PC-9 (cell line): ENCODE results near the gene CLIP1. TPM values are rescaled to one million over a fixed set of nuclear protein-coding genes. Genes with fewer than 3 reads are reported as not detected.

Experiments used
- BruUV-seq: library from RNA; stranded (reverse); fragments of 400-500 nt; replicated peaks from 2 replicates; lab custom pipeline; 2021; lab: Mats Ljungman, UMichigan
- CTCF ChIA-PET: fragments of 300-600 bp; sonication (Branson Sonifier 250); formaldehyde crosslinking; loops from one replicate; lab custom pipeline; 2022; ENCODE audit warnings: antibody characterized with exemption; lab: Charles Lee
- POLR2A ChIA-PET: fragments of 300-600 bp; sonication (Branson Sonifier 250); formaldehyde crosslinking; loops from one replicate; lab custom pipeline; 2022; ENCODE audit warnings: antibody characterized with exemption; ENCODE audit not compliant: unreplicated experiment; lab: Charles Lee
- DNase-seq, 2 experiments: peaks; one replicate each; pipeline versions ENCODE4 v3.0.0 to v3.0.0-alpha.2; 2015 to 2022; ENCODE audit warnings: mixed read lengths in 1 of 2
- H2AFZ ChIP-seq: fragments of 200-600 bp; sonication (generic); 2 replicates; pipeline ENCODE4 v1.8.1; 2017; ENCODE audit warnings: antibody characterized with exemption
- H3F3A ChIP-seq: fragments of 200-600 bp; sonication (generic); 2 replicates; pipeline ENCODE4 v1.8.1; 2017; ENCODE audit warnings: antibody characterized with exemption, mild to moderate bottlenecking, low read depth; ENCODE audit not compliant: insufficient read depth
- H3K27ac ChIP-seq: fragments of 200-600 bp; sonication (generic); 2 replicates; pipeline ENCODE4 v1.6.1; 2016; ENCODE audit warnings: mixed run types
- H3K27me3 ChIP-seq: fragments of 200-600 bp; sonication (generic); 2 replicates; pipeline ENCODE4 v1.6.1; 2016; ENCODE audit warnings: low read depth, mixed run types; ENCODE audit not compliant: insufficient read depth
- H3K36me3 ChIP-seq: fragments of 200-600 bp; sonication (generic); 2 replicates; pipeline ENCODE4 v1.6.1; 2016; ENCODE audit warnings: low read depth, mixed run types
- H3K4me1 ChIP-seq: fragments of 200-600 bp; sonication (generic); replicated peaks from 2 replicates; pipeline ENCODE4 v1.6.1; 2016; ENCODE audit warnings: mixed run types; ENCODE audit not compliant: insufficient read depth
- H3K4me2 ChIP-seq: fragments of 200-600 bp; sonication (generic); 2 replicates; pipeline ENCODE4 v1.6.1; 2017; ENCODE audit warnings: mixed run types
- H3K4me3 ChIP-seq: fragments of 200-600 bp; sonication (generic); 2 replicates; pipeline ENCODE4 v1.6.1; 2016; ENCODE audit warnings: mixed run types
- H3K79me2 ChIP-seq: fragments of 200-600 bp; sonication (generic); 2 replicates; pipeline ENCODE4 v1.6.1; 2017; ENCODE audit warnings: low read depth, mixed run types
- H3K9me2 ChIP-seq: fragments of 200-600 bp; sonication (generic); 2 replicates; pipeline ENCODE4 v1.8.1; 2017; ENCODE audit warnings: mild to moderate bottlenecking; ENCODE audit not compliant: insufficient read depth
- H3K9me3 ChIP-seq: fragments of 200-600 bp; sonication (generic); 2 replicates; pipeline ENCODE4 v1.8.1; 2016; ENCODE audit warnings: low read depth; ENCODE audit not compliant: insufficient read depth
- H4K20me1 ChIP-seq: fragments of 200-600 bp; sonication (generic); 2 replicates; pipeline ENCODE4 v1.8.1; 2017; ENCODE audit not compliant: insufficient read depth
- CTCF ChIP-seq: fragments of 200-600 bp; sonication (generic); conservative IDR thresholded peaks from 2 replicates; pipeline ENCODE4 v1.6.1; 2017; ENCODE audit warnings: mixed run types, antibody characterized with exemption, mild to moderate bottlenecking, moderate library complexity
- EZH2 ChIP-seq: fragments of 200-600 bp; sonication (generic); IDR thresholded peaks from 2 replicates; pipeline ENCODE4 v1.8.0; 2017; ENCODE audit warnings: antibody characterized with exemption, low read depth
- intact Hi-C: fragments of 100-400 bp; cut with micrococcal nuclease; formaldehyde crosslinking; loops from one replicate; pipeline ENCODE4 v1.10.0; 2022; ENCODE audit not compliant: unreplicated experiment
- total RNA-seq: library from RNA; stranded (reverse); gene quantifications from 2 replicates; pipeline ENCODE4 v1.2.3, GENCODE V29; 2021

The CLIP1 gene
- total RNA-seq, 1 experiment from 2014 or later = 86.9 TPM

GRCh38 chr12:122244565-122245371, 177.7 kb downstream of the CLIP1 start:
- Histone ChIP-seq H2AFZ (no peak overlapping the region), H3K27me3 (no peaks in the 10 kb centered on the region), H3K36me3 (no peaks in the 10 kb centered on the region), H3K4me1 (no peaks in the 10 kb centered on the region), H3K79me2 (no peaks in the 10 kb centered on the region), H3K9me3 (no peaks in the 10 kb centered on the region), H3K27ac (no peak overlapping the region), H3F3A (no peaks in the 10 kb centered on the region), H4K20me1 (no peaks in the 10 kb centered on the region), H3K9me2 (no peaks in the 10 kb centered on the region), H3K4me3 (no peak overlapping the region), H3K4me2 (no peak overlapping the region)
- ChIA-PET POLR2A (interaction anchor here (0.6 kb wide), 1 partner anchor 229 kb away, joined by 4 read pairs; no protein-coding TSS in a partner anchor), CTCF (interaction anchor here (0.6 kb wide), 1 partner anchor 13 kb away, joined by 4 read pairs; no protein-coding TSS in a partner anchor)
- TF ChIP-seq EZH2 (no peak), CTCF (no peak)
- no TSS peak for BruUV-seq
- intact Hi-C loops = no loop called here
- DNase-seq = no peak

GRCh38 chr12:122243965-122244364, 178.5 kb downstream of the CLIP1 start:
- Histone ChIP-seq H3K27me3 (no peaks in the 10 kb centered on the region), H3K4me2 (no peak overlapping the region), H3F3A (no peaks in the 10 kb centered on the region), H3K9me3 (no peaks in the 10 kb centered on the region), H3K36me3 (no peaks in the 10 kb centered on the region), H4K20me1 (no peaks in the 10 kb centered on the region), H3K4me3 (no peak overlapping the region), H3K79me2 (no peaks in the 10 kb centered on the region), H3K4me1 (no peaks in the 10 kb centered on the region), H3K27ac (no peak overlapping the region), H3K9me2 (no peaks in the 10 kb centered on the region), H2AFZ (no peak overlapping the region)
- DNase-seq = no peak
- TF ChIP-seq CTCF (no peak), EZH2 (no peak)
- ChIA-PET CTCF (no interaction called here), POLR2A (no interaction called here)
- no TSS peak for BruUV-seq
- intact Hi-C loops = no loop called here

- BruUV-seq = no TSS peak
- H3K4me3 ChIP-seq = no peak overlapping the region
- H3K9me3 ChIP-seq = no peaks in the 10 kb centered on the region
- H3K9me2 ChIP-seq = no peaks in the 10 kb centered on the region
- H3F3A ChIP-seq = no peaks in the 10 kb centered on the region
- no peaks in the 10 kb centered on the region for H3K79me2 ChIP-seq
- intact Hi-C loops = no loop called here
- no peak for DNase-seq
- H4K20me1 ChIP-seq = no peaks in the 10 kb centered on the region
- H3K27me3 ChIP-seq = no peaks in the 10 kb centered on the region
- H2AFZ ChIP-seq = no peak overlapping the region
- no peaks in the 10 kb centered on the region for H3K4me1 ChIP-seq
- CTCF ChIA-PET = no interaction called here
- TF ChIP-seq EZH2 (no peak), CTCF (no peak)
- H3K27ac ChIP-seq = no peak overlapping the region
- POLR2A ChIA-PET = interaction anchor here (0.6 kb wide), 1 partner anchor 9 kb away, joined by 3 read pairs; no protein-coding TSS in a partner anchor
- no peak overlapping the region for H3K4me2 ChIP-seq
- 0 out of 2 replicates have a peak, but pooled peaks cover 3% of the 10 kb centered on the region for H3K36me3 ChIP-seq
Observed at GRCh38 chr12:122238861-122239260, 183.6 kb downstream of the CLIP1 start.
